CD14-positive monocyte (primary cell): ENCODE data around the gene CNGB1. TPM values are rescaled to one million over a fixed set of nuclear protein-coding genes. Genes with fewer than 3 reads are reported as not detected.
"Not testable (repeated sequence)": the region's sequence is repeated elsewhere in the genome, so short reads cannot be mapped to it uniquely, and the experiment has no call there.

Source experiments
- DNase-seq, 3 donors: peaks; one replicate each; pipeline ENCODE4 v3.0.0-alpha.2; 2011 to 2022
- H2AFZ ChIP-seq: 2 replicates; pipeline ENCODE4 v1.6.0; 2012; ENCODE audit warnings: mild to moderate bottlenecking, low read depth, low read length, inconsistent platforms; ENCODE audit not compliant: insufficient read depth, poor library complexity, severe bottlenecking
- H3K27ac ChIP-seq, 2 donors: 1 replicate in 1 of 2; 2 replicates in 1 of 2; pipeline ENCODE4 v1.5.1; 2012 to 2013; ENCODE audit warnings: low read length in 2 of 2, control low read depth in 1 of 2, inconsistent platforms in 1 of 2, low read depth in 1 of 2, mild to moderate bottlenecking in 1 of 2
- H3K27me3 ChIP-seq, 2 donors: one replicate each; pipeline versions ENCODE4 v1.6.0 to v1.6.1; 2011 to 2013; ENCODE audit warnings: low read length in 2 of 2; ENCODE audit not compliant: control insufficient read depth in 2 of 2, insufficient read depth in 2 of 2
- H3K36me3 ChIP-seq, 2 donors: replicated peaks in 1 of 2; 1 replicate in 1 of 2; 2 replicates in 1 of 2; pipeline versions ENCODE4 v1.5.1 to v1.6.1; 2012 to 2013; ENCODE audit warnings: low read length in 2 of 2, control low read depth in 1 of 2, inconsistent platforms in 1 of 2, mild to moderate bottlenecking in 1 of 2; ENCODE audit not compliant: insufficient read depth in 2 of 2, control insufficient read depth in 1 of 2
- H3K4me1 ChIP-seq, 2 donors: 1 replicate in 1 of 2; 2 replicates in 1 of 2; pipeline versions ENCODE4 v1.5.1 to v1.6.1; 2012 to 2013; ENCODE audit warnings: low read length in 2 of 2, control low read depth in 1 of 2, inconsistent platforms in 1 of 2, mild to moderate bottlenecking in 1 of 2, moderate library complexity in 1 of 2; ENCODE audit not compliant: insufficient read depth in 2 of 2, control insufficient read depth in 1 of 2
- H3K4me2 ChIP-seq: replicated peaks from 2 replicates; pipeline ENCODE3; 2012; ENCODE audit warnings: low read length, moderate library complexity, mild to moderate bottlenecking; ENCODE audit not compliant: poor library complexity, severe bottlenecking; ENCODE audit errors: extremely low read depth
- H3K4me3 ChIP-seq, 3 experiments: fragments of 200-600 bp in 1 of 3; sonication (generic) in 1 of 3; replicated peaks in 1 of 3; 1 replicate in 2 of 3; 2 replicates in 1 of 3; pipeline ENCODE4 v1.5.1; 2011 to 2013; ENCODE audit warnings: low read length in 3 of 3, mild to moderate bottlenecking in 3 of 3, control low read depth in 2 of 3, low read depth in 2 of 3, inconsistent platforms in 1 of 3, moderate library complexity in 1 of 3
- H3K79me2 ChIP-seq: 2 replicates; pipeline ENCODE4 v1.6.0; 2012; ENCODE audit warnings: mild to moderate bottlenecking, control low read depth, inconsistent platforms, low read length, moderate library complexity; ENCODE audit not compliant: insufficient read depth
- H3K9ac ChIP-seq: 2 replicates; pipeline ENCODE4 v1.6.0; 2017; ENCODE audit warnings: low read length, mild to moderate bottlenecking; ENCODE audit not compliant: insufficient read depth, poor library complexity, severe bottlenecking
- H3K9me3 ChIP-seq, 2 donors: replicated peaks in 1 of 2; 1 replicate in 1 of 2; 2 replicates in 1 of 2; pipeline versions ENCODE4 v1.5.1 to v1.6.1; 2012 to 2013; ENCODE audit warnings: low read length in 2 of 2, control low read depth in 1 of 2; ENCODE audit not compliant: control insufficient read depth in 1 of 2, insufficient read depth in 1 of 2
- H4K20me1 ChIP-seq: 2 replicates; pipeline ENCODE4 v1.6.0; 2012; ENCODE audit warnings: mild to moderate bottlenecking, low read length, control low read depth, moderate library complexity; ENCODE audit not compliant: insufficient read depth
- H3K27ac Mint-ChIP-seq, 7 donors: one replicate each; pipeline ENCODE4 v1.8.0; 2020; ENCODE audit warnings: mild to moderate bottlenecking in 7 of 7, mixed read lengths in 7 of 7, moderate library complexity in 6 of 7, inconsistent platforms in 2 of 7
- H3K27me3 Mint-ChIP-seq, 3 donors: one replicate each; pipeline ENCODE4 v1.8.0; 2021 to 2022; ENCODE audit warnings: low read depth in 3 of 3, mild to moderate bottlenecking in 3 of 3, mixed read lengths in 3 of 3, moderate library complexity in 3 of 3, inconsistent platforms in 1 of 3
- H3K36me3 Mint-ChIP-seq, 2 donors: one replicate each; pipeline ENCODE4 v1.8.0; 2020; ENCODE audit warnings: mixed read lengths in 2 of 2, inconsistent platforms in 1 of 2, mild to moderate bottlenecking in 1 of 2
- H3K4me1 Mint-ChIP-seq: one replicate; pipeline ENCODE4 v1.8.0; 2020; ENCODE audit warnings: mild to moderate bottlenecking, mixed read lengths
- H3K4me3 Mint-ChIP-seq, 2 donors: one replicate each; pipeline ENCODE4 v1.8.0; 2020; ENCODE audit warnings: mild to moderate bottlenecking in 2 of 2, mixed read lengths in 2 of 2, moderate library complexity in 1 of 2
- H3K9me3 Mint-ChIP-seq, 7 donors: one replicate each; pipeline ENCODE4 v1.8.0; 2020 to 2022; ENCODE audit warnings: mixed read lengths in 7 of 7, mild to moderate bottlenecking in 6 of 7, moderate library complexity in 6 of 7, inconsistent platforms in 2 of 7
- WGBS: methylation state at CpG from one replicate; pipeline ENCODE4 v1.1.5; 2013; ENCODE audit warnings: missing lambda C conversion rate; ENCODE audit not compliant: insufficient coverage; 5-methylcytosine and 5-hydroxymethylcytosine counted together
- intact Hi-C, 2 donors: fragments of 100-400 bp; cut with micrococcal nuclease; formaldehyde crosslinking; loops; one replicate each; pipeline versions ENCODE4 v1.15.0 to v1.15.1; 2023
- polyA plus RNA-seq, 3 donors: library from polyadenylated mRNA; depleted of rRNA in 1 of 3; unstranded in 2 of 3; stranded (reverse) in 1 of 3; fragments of 300-500 nt in 2 of 3; fragments of >200 nt in 1 of 3; fragmentation: Illumina TruSeq in 2 of 3; gene quantifications; 1 replicate in 2 of 3; 2 replicates in 1 of 3; pipeline ENCODE4 v1.2.3, GENCODE V29; 2012 to 2021
- TF ChIP-seq, protein P1 (sequence below): fragments of 200-600 bp; IDR thresholded peaks from one replicate; pipeline ENCODE4 v1.8.0; 2022; ENCODE audit warnings: antibody characterized with exemption, mild to moderate bottlenecking

The CNGB1 gene
- polyA plus RNA-seq, 3 donors, result not detected

DNA sequence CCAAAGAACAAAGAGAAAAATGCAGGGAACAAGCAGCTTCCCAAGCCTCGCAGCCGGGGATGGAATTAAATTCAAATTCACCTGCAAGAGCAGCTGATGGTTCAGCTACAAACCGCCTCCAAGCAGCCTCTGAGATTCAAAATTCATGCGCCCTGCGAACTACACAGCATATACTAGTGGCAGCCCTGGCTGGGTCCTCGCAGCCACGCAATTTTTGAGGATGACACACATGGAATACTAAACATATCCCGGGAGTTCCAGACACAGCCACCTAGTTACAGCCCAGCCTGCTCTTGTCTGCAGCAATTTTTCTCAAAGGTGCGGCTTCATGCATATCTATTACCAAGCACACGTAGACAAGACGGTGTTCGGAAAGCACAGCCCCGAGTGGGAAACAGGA lies 132.8 kb downstream of the CNGB1 start:
- Histone ChIP-seq H3K79me2 (no peaks in the 10 kb centered on the region), H2AFZ (no peak overlapping the region), H3K27me3 (no peaks in the 10 kb centered on the region), H3K9me3 (no peaks in the 10 kb centered on the region), H3K4me1 (no peaks in the 10 kb centered on the region), H3K4me2 (no peak overlapping the region), H3K9ac (no peak overlapping the region), H3K27ac (no peak overlapping the region), H3K36me3 (no peaks in the 10 kb centered on the region), H3K4me3 (no peak overlapping the region), H4K20me1 (no peaks in the 10 kb centered on the region)
- WGBS, result 89% methylated on average over 13 of the region's 13 CpGs
- no peaks in the 10 kb centered on the region for H3K36me3 Mint-ChIP-seq
- H3K4me3 Mint-ChIP-seq, result no peak overlapping the region
- H3K9me3 Mint-ChIP-seq, result no peaks in the 10 kb centered on the region
- peaks cover 0 to 7% (median 6%) of the 10 kb centered on the region in 3 donors for H3K27me3 Mint-ChIP-seq
- TF ChIP-seq, protein P1, sequence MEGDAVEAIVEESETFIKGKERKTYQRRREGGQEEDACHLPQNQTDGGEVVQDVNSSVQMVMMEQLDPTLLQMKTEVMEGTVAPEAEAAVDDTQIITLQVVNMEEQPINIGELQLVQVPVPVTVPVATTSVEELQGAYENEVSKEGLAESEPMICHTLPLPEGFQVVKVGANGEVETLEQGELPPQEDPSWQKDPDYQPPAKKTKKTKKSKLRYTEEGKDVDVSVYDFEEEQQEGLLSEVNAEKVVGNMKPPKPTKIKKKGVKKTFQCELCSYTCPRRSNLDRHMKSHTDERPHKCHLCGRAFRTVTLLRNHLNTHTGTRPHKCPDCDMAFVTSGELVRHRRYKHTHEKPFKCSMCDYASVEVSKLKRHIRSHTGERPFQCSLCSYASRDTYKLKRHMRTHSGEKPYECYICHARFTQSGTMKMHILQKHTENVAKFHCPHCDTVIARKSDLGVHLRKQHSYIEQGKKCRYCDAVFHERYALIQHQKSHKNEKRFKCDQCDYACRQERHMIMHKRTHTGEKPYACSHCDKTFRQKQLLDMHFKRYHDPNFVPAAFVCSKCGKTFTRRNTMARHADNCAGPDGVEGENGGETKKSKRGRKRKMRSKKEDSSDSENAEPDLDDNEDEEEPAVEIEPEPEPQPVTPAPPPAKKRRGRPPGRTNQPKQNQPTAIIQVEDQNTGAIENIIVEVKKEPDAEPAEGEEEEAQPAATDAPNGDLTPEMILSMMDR, result no peak
- intact Hi-C loops, result no loop called here
- DNase-seq, result no peak
- no peak overlapping the region for H3K27ac Mint-ChIP-seq
- H3K4me1 Mint-ChIP-seq, result no peaks in the 10 kb centered on the region

DNA sequence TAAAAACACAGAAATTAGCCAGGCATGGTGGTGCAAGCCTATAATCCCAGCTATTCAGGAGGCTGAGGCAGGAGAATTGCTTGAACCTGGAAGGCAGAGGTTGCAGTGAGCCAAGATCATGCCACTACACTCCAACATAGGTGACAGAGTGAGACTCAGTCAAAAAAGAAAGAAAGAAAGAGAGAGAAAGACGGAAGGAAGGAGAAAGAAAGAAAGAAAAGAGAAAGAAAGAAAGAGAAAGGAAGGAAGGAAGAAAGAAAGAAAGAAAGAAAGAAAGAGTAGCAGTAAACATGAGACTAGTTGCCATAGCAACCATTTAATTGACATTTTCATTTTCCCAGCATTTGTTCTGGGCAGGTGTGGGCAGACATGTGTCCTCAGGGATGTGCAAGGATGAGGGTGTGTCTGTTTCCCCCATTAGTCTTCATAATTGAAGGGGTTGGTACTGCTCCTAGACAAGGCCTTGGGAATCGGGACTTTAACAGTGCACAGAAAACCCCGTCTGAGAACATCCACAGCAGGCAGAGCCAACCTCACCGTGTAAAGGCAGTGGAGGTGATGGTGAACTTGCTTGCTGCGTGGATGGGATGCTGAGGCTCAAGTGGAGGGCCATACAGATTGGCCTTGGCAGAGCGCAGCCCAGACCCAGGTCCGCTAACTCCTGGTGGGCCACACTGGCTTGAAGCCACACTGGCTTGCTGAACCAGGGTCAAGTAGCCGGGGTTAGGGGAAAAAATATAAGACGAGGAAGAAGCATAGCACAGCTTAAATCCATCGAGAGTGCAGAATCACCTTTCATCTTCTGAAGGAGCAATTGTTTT lies 133.4 kb downstream of the CNGB1 start:
- H3K4me2 ChIP-seq, result no peak overlapping the region
- H3K4me1 Mint-ChIP-seq, result no peaks in the 10 kb centered on the region
- no peak overlapping the region for H3K4me3 ChIP-seq
- H3K27me3 Mint-ChIP-seq, result peaks cover 0 to 7% (median 6%) of the 10 kb centered on the region in 3 donors
- WGBS, result 90% methylated on average over 7 of the region's 10 CpGs
- H3K79me2 ChIP-seq, result no peaks in the 10 kb centered on the region
- intact Hi-C loops, result no loop called here
- H3K36me3 ChIP-seq, result no peaks in the 10 kb centered on the region
- H3K9me3 ChIP-seq, result no peaks in the 10 kb centered on the region
- H3K4me1 ChIP-seq, result no peaks in the 10 kb centered on the region
- H3K36me3 Mint-ChIP-seq, result no peaks in the 10 kb centered on the region
- no peaks in the 10 kb centered on the region for H4K20me1 ChIP-seq
- DNase-seq, result no peak
- no peak overlapping the region for H3K27ac ChIP-seq
- peak overlapping the region in 1 of 7 donors; percentile 33 for H3K27ac Mint-ChIP-seq
- no peak overlapping the region for H3K9ac ChIP-seq
- no peak overlapping the region for H2AFZ ChIP-seq
- no peaks in the 10 kb centered on the region for H3K9me3 Mint-ChIP-seq
- TF ChIP-seq, protein P1, result no peak
- H3K4me3 Mint-ChIP-seq, result no peak overlapping the region
- H3K27me3 ChIP-seq, result no peaks in the 10 kb centered on the region

DNA sequence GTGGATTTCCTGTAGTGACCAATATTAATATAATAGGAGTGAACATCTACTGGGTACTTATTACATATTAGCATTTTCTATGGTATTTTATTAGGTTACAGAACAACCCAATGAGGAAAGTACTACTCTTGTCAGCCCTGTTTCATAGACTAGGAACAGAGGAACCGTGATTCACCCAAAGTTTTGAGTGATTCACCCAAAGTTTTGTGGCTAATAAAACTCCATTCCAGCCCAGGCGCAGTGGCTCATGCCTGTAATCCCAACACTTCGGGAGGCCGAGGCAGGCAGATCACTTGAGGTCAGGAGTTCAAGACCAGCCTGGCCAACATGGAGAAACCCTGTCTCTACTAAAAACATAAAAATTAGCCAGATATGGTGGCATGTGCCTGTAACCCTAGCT lies 135.5 kb downstream of the CNGB1 start:
- H2AFZ ChIP-seq, H3K9me3 Mint-ChIP-seq, H3K36me3 ChIP-seq, intact Hi-C loops, H4K20me1 ChIP-seq, H3K27ac ChIP-seq, H3K27me3 Mint-ChIP-seq, H3K36me3 Mint-ChIP-seq, H3K4me1 ChIP-seq, H3K4me3 ChIP-seq, H3K27me3 ChIP-seq, H3K4me3 Mint-ChIP-seq, H3K9ac ChIP-seq, DNase-seq, H3K9me3 ChIP-seq, H3K27ac Mint-ChIP-seq, H3K79me2 ChIP-seq, H3K4me1 Mint-ChIP-seq, H3K4me2 ChIP-seq: not testable (repeated sequence)
- WGBS, result 95% methylated on average over 4 of the region's 4 CpGs
